Progenitor cell of endocrine pancreas (in vitro differentiated cells): ENCODE measurements around the gene OR13C9. TPM values are rescaled to one million over a fixed set of nuclear protein-coding genes. Genes with fewer than 3 reads are reported as not detected.
"Not testable (repeated sequence)": the region's sequence is repeated elsewhere in the genome, so short reads cannot be mapped to it uniquely, and the experiment has no call there.

Experiments
- DNase-seq: peaks from one replicate; pipeline ENCODE4 v3.0.0; 2021; ENCODE audit warnings: low spot score; ENCODE audit not compliant: unreplicated experiment
- H3K27ac Mint-ChIP-seq: 2 replicates; pipeline ENCODE4 v1.8.0; 2021; ENCODE audit warnings: mild to moderate bottlenecking, moderate library complexity, mixed read lengths
- H3K27me3 Mint-ChIP-seq: 2 replicates; pipeline ENCODE4 v1.8.0; 2021; ENCODE audit warnings: mixed read lengths
- H3K36me3 Mint-ChIP-seq: 2 replicates; pipeline ENCODE4 v1.8.0; 2022; ENCODE audit warnings: mixed read lengths; ENCODE audit not compliant: insufficient read depth
- H3K4me1 Mint-ChIP-seq: 2 replicates; pipeline ENCODE4 v1.8.0; 2021; ENCODE audit warnings: low read depth, mixed read lengths
- H3K4me3 Mint-ChIP-seq: 2 replicates; pipeline ENCODE4 v1.8.0; 2021; ENCODE audit warnings: low read depth, mild to moderate bottlenecking, moderate library complexity, mixed read lengths
- H3K9me3 Mint-ChIP-seq: 2 replicates; pipeline ENCODE4 v1.8.0; 2021; ENCODE audit warnings: low read depth, mixed read lengths
- CTCF ChIP-seq: fragments of 200-600 bp; sonication (generic); IDR thresholded peaks from one replicate; pipeline ENCODE4 v1.5.0; 2021; ENCODE audit warnings: antibody characterized with exemption, mild to moderate bottlenecking; ENCODE audit not compliant: unreplicated experiment
- total RNA-seq: library from RNA; stranded (reverse); gene quantifications from 2 replicates; pipeline ENCODE4 v1.2.1, GENCODE V29; 2021

OR13C9 gene
- total RNA-seq, 1 donor from 2014 or later: 0.48 TPM

GRCh38 chr9:104611213-104611612 lies 6.8 kb downstream of the OR13C9 start:
- TF ChIP-seq CTCF: no peak
- no peaks in the 10 kb centered on the region for H3K4me1 Mint-ChIP-seq
- no peaks in the 10 kb centered on the region for H3K36me3 Mint-ChIP-seq
- H3K4me3 Mint-ChIP-seq: no peak overlapping the region
- no peaks in the 10 kb centered on the region for H3K9me3 Mint-ChIP-seq
- no peak for DNase-seq
- no peaks in the 10 kb centered on the region for H3K27me3 Mint-ChIP-seq
- no peak overlapping the region for H3K27ac Mint-ChIP-seq

GRCh38 chr9:104608336-104608735 lies 9.7 kb downstream of the OR13C9 start:
- Mint-ChIP-seq H3K36me3 (no peaks in the 10 kb centered on the region), H3K27me3 (no peaks in the 10 kb centered on the region), H3K27ac (no peak overlapping the region), H3K4me3 (no peak overlapping the region), H3K9me3 (no peaks in the 10 kb centered on the region), H3K4me1 (no peaks in the 10 kb centered on the region)
- TF ChIP-seq CTCF: no peak
- DNase-seq: no peak

GRCh38 chr9:104606152-104606551 lies 11.9 kb downstream of the OR13C9 start:
- TF ChIP-seq CTCF: no peak
- Mint-ChIP-seq H3K4me3 (no peak overlapping the region), H3K9me3 (no peaks in the 10 kb centered on the region), H3K4me1 (no peaks in the 10 kb centered on the region), H3K27ac (no peak overlapping the region), H3K27me3 (no peaks in the 10 kb centered on the region), H3K36me3 (no peaks in the 10 kb centered on the region)
- no peak for DNase-seq

- not testable (repeated sequence) for H3K36me3 Mint-ChIP-seq, H3K4me3 Mint-ChIP-seq, H3K4me1 Mint-ChIP-seq, H3K9me3 Mint-ChIP-seq, H3K27ac Mint-ChIP-seq, DNase-seq, H3K27me3 Mint-ChIP-seq
Observed at GRCh38 chr9:104605527-104605926, 12.5 kb downstream of the OR13C9 start, which contains the start of gene OR13C2. Gene OR13C2 (minus strand): TSS chr9:104605627. CDS start chr9:104605627, 0 bp downstream.

- Mint-ChIP-seq H3K27ac (no peak overlapping the region), H3K27me3 (no peaks in the 10 kb centered on the region), H3K9me3 (no peaks in the 10 kb centered on the region), H3K4me3 (no peak overlapping the region), H3K4me1 (no peaks in the 10 kb centered on the region), H3K36me3 (no peaks in the 10 kb centered on the region)
- no peak for TF ChIP-seq CTCF
- no peak for DNase-seq
Observed at GRCh38 chr9:104604801-104605200, 13.2 kb downstream of the OR13C9 start.

- H3K4me3 Mint-ChIP-seq, H3K4me1 Mint-ChIP-seq, H3K36me3 Mint-ChIP-seq, H3K27me3 Mint-ChIP-seq, DNase-seq, H3K9me3 Mint-ChIP-seq, H3K27ac Mint-ChIP-seq: not testable (repeated sequence)
Observed at GRCh38 chr9:104599313-104599712, 18.7 kb downstream of the OR13C9 start, which contains the start of gene OR13C5. Gene OR13C5 (minus strand): TSS chr9:104599413. CDS start chr9:104599413, 0 bp downstream.

- H3K4me3 Mint-ChIP-seq, H3K27me3 Mint-ChIP-seq, H3K9me3 Mint-ChIP-seq, H3K36me3 Mint-ChIP-seq, H3K27ac Mint-ChIP-seq, H3K4me1 Mint-ChIP-seq, DNase-seq: not testable (repeated sequence)
Observed at GRCh38 chr9:104598749-104599148, 19.3 kb downstream of the OR13C9 start.
